Loucy (cell line): ENCODE results near the gene PEAK1.

Experiments used
- H2AFZ ChIP-seq: fragments of 200-600 bp; sonication (generic); 2 replicates; pipeline ENCODE4 v1.6.0; 2016; ENCODE audit warnings: antibody characterized with exemption, mild to moderate bottlenecking, low read length, moderate library complexity
- H3F3A ChIP-seq: fragments of 200-600 bp; 2 replicates; pipeline ENCODE4 v1.6.0; 2016; ENCODE audit warnings: antibody characterized with exemption, low read depth, mild to moderate bottlenecking
- H3K27me3 ChIP-seq: fragments of 200-600 bp; sonication (generic); 2 replicates; pipeline ENCODE4 v1.6.1; 2014; ENCODE audit warnings: low read length, mild to moderate bottlenecking; ENCODE audit not compliant: insufficient read depth, poor library complexity, severe bottlenecking
- H3K36me3 ChIP-seq: fragments of 200-600 bp; sonication (generic); 2 replicates; pipeline ENCODE4 v1.6.1; 2016; ENCODE audit warnings: low read length; ENCODE audit not compliant: insufficient read depth
- H3K4me1 ChIP-seq: fragments of 200-600 bp; sonication (generic); 2 replicates; pipeline ENCODE4 v1.5.1; 2014; ENCODE audit warnings: low read length, mild to moderate bottlenecking; ENCODE audit not compliant: insufficient read depth, poor library complexity, severe bottlenecking
- H3K4me2 ChIP-seq: fragments of 200-600 bp; sonication (generic); 2 replicates; pipeline ENCODE4 v1.6.0; 2014; ENCODE audit warnings: antibody characterized with exemption, low read length, low read depth, mild to moderate bottlenecking; ENCODE audit not compliant: poor library complexity, severe bottlenecking
- H3K4me3 ChIP-seq: fragments of 200-600 bp; sonication (generic); 2 replicates; pipeline ENCODE4 v1.5.1; 2014; ENCODE audit warnings: low read length, mild to moderate bottlenecking, mixed read lengths; ENCODE audit not compliant: poor library complexity, severe bottlenecking
- H3K79me2 ChIP-seq: fragments of 200-600 bp; sonication (generic); 2 replicates; pipeline ENCODE4 v1.6.1; 2014; ENCODE audit warnings: low read length; ENCODE audit not compliant: insufficient read depth
- H3K9ac ChIP-seq: fragments of 200-600 bp; sonication (generic); 2 replicates; pipeline ENCODE4 v1.6.0; 2014; ENCODE audit warnings: mild to moderate bottlenecking, low read depth, low read length, moderate library complexity; ENCODE audit not compliant: poor library complexity, severe bottlenecking
- H3K9me2 ChIP-seq: fragments of 200-600 bp; sonication (generic); replicated peaks from 2 replicates; pipeline ENCODE4 v1.6.1; 2016; ENCODE audit warnings: low read depth, low read length, mixed read lengths
- H3K9me3 ChIP-seq: fragments of 200-600 bp; sonication (generic); 2 replicates; pipeline ENCODE4 v1.6.1; 2014; ENCODE audit warnings: mild to moderate bottlenecking, antibody characterized with exemption, low read length, low read depth; ENCODE audit not compliant: insufficient read depth
- H4K20me1 ChIP-seq: fragments of 200-600 bp; sonication (generic); 2 replicates; pipeline ENCODE4 v1.6.0; 2014; ENCODE audit warnings: antibody characterized with exemption, low read length, mild to moderate bottlenecking; ENCODE audit not compliant: insufficient read depth, poor library complexity, severe bottlenecking
- CTCF ChIP-seq: fragments of 200-600 bp; sonication (generic); conservative IDR thresholded peaks from 2 replicates; pipeline ENCODE4 v1.5.1; 2014; ENCODE audit warnings: mild to moderate bottlenecking, antibody characterized with exemption, low read length
- EZH2phosphoT487 ChIP-seq: fragments of 200-600 bp; IDR thresholded peaks from 2 replicates; pipeline ENCODE4 v1.6.1; 2018; ENCODE audit warnings: antibody characterized with exemption, mild to moderate bottlenecking, moderate library complexity, borderline replicate concordance

Gene PEAK1

GRCh38 chr15:77350792-77351191 is 69.1 kb downstream of the PEAK1 start:
- no peak overlapping the region for H2AFZ ChIP-seq
- no peak overlapping the region for H3K4me3 ChIP-seq
- H3K4me2 ChIP-seq = no peak overlapping the region
- no peaks in the 10 kb centered on the region; the same call in 1 of the 2 replicates for H3K79me2 ChIP-seq
- no peak overlapping the region for H3K9ac ChIP-seq
- H3F3A ChIP-seq = no peaks in the 10 kb centered on the region
- H3K36me3 ChIP-seq = no peaks in the 10 kb centered on the region
- H3K9me3 ChIP-seq = no peaks in the 10 kb centered on the region
- no peaks in the 10 kb centered on the region for H3K27me3 ChIP-seq
- no peaks in the 10 kb centered on the region for H3K9me2 ChIP-seq
- TF ChIP-seq CTCF (no peak), EZH2phosphoT487 (no peak)
- peaks cover 12% of the 10 kb centered on the region for H3K4me1 ChIP-seq
- no peaks in the 10 kb centered on the region for H4K20me1 ChIP-seq

GRCh38 chr15:77349666-77350065 is 70.2 kb downstream of the PEAK1 start:
- Histone ChIP-seq H3K4me3 (no peak overlapping the region), H3K4me2 (no peak overlapping the region), H2AFZ (no peak overlapping the region), H3K4me1 (peaks cover 12% of the 10 kb centered on the region), H3K9me3 (no peaks in the 10 kb centered on the region), H3K9me2 (no peaks in the 10 kb centered on the region), H3K9ac (no peak overlapping the region), H3K36me3 (no peaks in the 10 kb centered on the region), H3K27me3 (no peaks in the 10 kb centered on the region), H3K79me2 (no peaks in the 10 kb centered on the region; the same call in 1 of the 2 replicates), H4K20me1 (no peaks in the 10 kb centered on the region), H3F3A (no peaks in the 10 kb centered on the region)
- TF ChIP-seq EZH2phosphoT487 (no peak), CTCF (no peak)

- peaks cover 12% of the 10 kb centered on the region for H3K4me1 ChIP-seq
- H3F3A ChIP-seq = no peaks in the 10 kb centered on the region
- H2AFZ ChIP-seq = no peak overlapping the region
- H4K20me1 ChIP-seq = no peaks in the 10 kb centered on the region
- no peaks in the 10 kb centered on the region for H3K9me2 ChIP-seq
- no peaks in the 10 kb centered on the region for H3K27me3 ChIP-seq
- no peaks in the 10 kb centered on the region; the same call in 1 of the 2 replicates for H3K79me2 ChIP-seq
- H3K9ac ChIP-seq = no peak overlapping the region
- H3K9me3 ChIP-seq = no peaks in the 10 kb centered on the region
- H3K4me3 ChIP-seq = no peak overlapping the region
- no peak overlapping the region for H3K4me2 ChIP-seq
- no peaks in the 10 kb centered on the region for H3K36me3 ChIP-seq
- TF ChIP-seq EZH2phosphoT487 = no peak
- no peak for TF ChIP-seq CTCF
Observed at GRCh38 chr15:77348511-77348910, 71.4 kb downstream of the PEAK1 start.
